Measurements from ENCODE around the gene RAP1GAP2.

RAP1GAP2 gene

GRCh38 chr17:2939714-2940351 is 143.6 kb downstream of the RAP1GAP2 start:
- no peak overlapping the region for H3K4me3 ChIP-seq (ENCODE audit: control insufficient read depth, low read depth, low read length)
- TF ChIP-seq, protein P1, sequence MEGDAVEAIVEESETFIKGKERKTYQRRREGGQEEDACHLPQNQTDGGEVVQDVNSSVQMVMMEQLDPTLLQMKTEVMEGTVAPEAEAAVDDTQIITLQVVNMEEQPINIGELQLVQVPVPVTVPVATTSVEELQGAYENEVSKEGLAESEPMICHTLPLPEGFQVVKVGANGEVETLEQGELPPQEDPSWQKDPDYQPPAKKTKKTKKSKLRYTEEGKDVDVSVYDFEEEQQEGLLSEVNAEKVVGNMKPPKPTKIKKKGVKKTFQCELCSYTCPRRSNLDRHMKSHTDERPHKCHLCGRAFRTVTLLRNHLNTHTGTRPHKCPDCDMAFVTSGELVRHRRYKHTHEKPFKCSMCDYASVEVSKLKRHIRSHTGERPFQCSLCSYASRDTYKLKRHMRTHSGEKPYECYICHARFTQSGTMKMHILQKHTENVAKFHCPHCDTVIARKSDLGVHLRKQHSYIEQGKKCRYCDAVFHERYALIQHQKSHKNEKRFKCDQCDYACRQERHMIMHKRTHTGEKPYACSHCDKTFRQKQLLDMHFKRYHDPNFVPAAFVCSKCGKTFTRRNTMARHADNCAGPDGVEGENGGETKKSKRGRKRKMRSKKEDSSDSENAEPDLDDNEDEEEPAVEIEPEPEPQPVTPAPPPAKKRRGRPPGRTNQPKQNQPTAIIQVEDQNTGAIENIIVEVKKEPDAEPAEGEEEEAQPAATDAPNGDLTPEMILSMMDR (IDR thresholded peaks at IDR 0.05; ENCODE audit: control insufficient read depth, insufficient read depth, low read depth, low read length, missing control alignments), result no peak

DNA sequence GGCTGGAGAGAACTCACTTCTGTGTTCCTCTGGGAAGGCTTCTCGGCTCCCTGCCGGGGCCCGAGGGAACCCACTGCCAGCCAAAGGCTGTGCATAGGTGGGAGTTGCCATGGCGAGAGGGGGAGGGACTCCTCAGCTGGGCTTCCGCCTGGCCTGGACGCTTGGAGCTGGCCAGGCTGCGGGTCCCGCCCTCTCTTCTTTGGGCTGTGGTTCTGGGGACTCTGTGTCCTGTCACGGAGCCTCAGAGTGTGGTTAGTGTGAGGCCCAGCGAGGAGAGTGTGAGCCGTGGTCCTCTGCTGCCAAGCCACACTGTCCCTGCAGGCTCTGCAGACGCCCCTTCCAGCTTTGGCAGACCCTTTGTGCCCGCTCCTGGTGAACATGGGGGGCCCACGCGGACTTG is 144.1 kb downstream of the RAP1GAP2 start:
- DNase-seq (ENCODE audit: low read depth), result no peak
- TF ChIP-seq, protein P1 (IDR thresholded peaks at IDR 0.05; ENCODE audit: control insufficient read depth, insufficient read depth, low read depth, low read length, missing control alignments), result no peak

More at GRCh38 chr17:2939714-2940351, 143.6 kb downstream of the RAP1GAP2 start:
- DNase-seq (ENCODE audit: low read depth), result no peak

GRCh38 chr17:2943981-2944380 is 147.7 kb downstream of the RAP1GAP2 start:
- TF ChIP-seq, protein P1 (IDR thresholded peaks at IDR 0.05; ENCODE audit: control insufficient read depth, insufficient read depth, low read depth, low read length, missing control alignments), result no peak
- no peak for DNase-seq (ENCODE audit: low read depth)

More for the DNA sequence above, 144.1 kb downstream of the RAP1GAP2 start:
- H3K4me3 ChIP-seq (ENCODE audit: control insufficient read depth, low read depth, low read length), result no peak overlapping the region

GRCh38 chr17:2945299-2945698 is 149.1 kb downstream of the RAP1GAP2 start:
- TF ChIP-seq, protein P1 (IDR thresholded peaks at IDR 0.05; ENCODE audit: control insufficient read depth, insufficient read depth, low read depth, low read length, missing control alignments), result no peak
- no peak overlapping the region for H3K4me3 ChIP-seq (ENCODE audit: control insufficient read depth, low read depth, low read length)
- DNase-seq (ENCODE audit: low read depth), result no peak

More at GRCh38 chr17:2943981-2944380, 147.7 kb downstream of the RAP1GAP2 start:
- H3K4me3 ChIP-seq (ENCODE audit: control insufficient read depth, low read depth, low read length), result no peak overlapping the region

DNA sequence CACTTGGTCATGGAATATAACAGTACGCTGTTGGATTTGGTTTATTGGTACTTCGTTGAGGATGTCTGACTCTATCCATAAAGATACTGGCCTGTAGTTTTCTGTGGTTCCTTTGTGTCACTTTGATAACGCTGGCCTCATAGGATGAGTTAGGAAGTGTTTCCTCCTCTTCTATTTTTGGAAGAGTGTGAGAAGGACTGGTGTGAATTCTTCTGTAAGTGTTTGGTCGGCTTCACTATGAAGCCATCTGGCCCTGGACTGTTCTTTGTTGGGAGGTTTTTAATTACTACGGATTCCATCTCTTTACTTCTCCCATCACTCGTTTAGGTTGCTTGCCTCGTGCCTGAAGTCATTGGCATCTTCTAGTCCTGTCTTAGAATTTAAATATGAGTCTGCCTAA is 149.9 kb downstream of the RAP1GAP2 start:
- TF ChIP-seq, protein P1 (IDR thresholded peaks at IDR 0.05; ENCODE audit: control insufficient read depth, insufficient read depth, low read depth, low read length, missing control alignments), result no peak
- H3K4me3 ChIP-seq (ENCODE audit: control insufficient read depth, low read depth, low read length), result no peak overlapping the region
- no peak for DNase-seq (ENCODE audit: low read depth)

- TF ChIP-seq, protein P1 (IDR thresholded peaks at IDR 0.05; ENCODE audit: control insufficient read depth, insufficient read depth, low read depth, low read length, missing control alignments), result no peak
- DNase-seq (ENCODE audit: low read depth), result no peak
- H3K4me3 ChIP-seq (ENCODE audit: control insufficient read depth, low read depth, low read length), result no peak overlapping the region
These were observed 151.3 kb downstream of the RAP1GAP2 start for GRCh38 chr17:2947588-2947950.
